SK-N-SH (cell line): Measurements from ENCODE around the gene CDC25A. TPM values are rescaled to one million over a fixed set of nuclear protein-coding genes. Genes with fewer than 3 reads are reported as not detected.

Experiments used
- CTCF ChIA-PET: fragments of 300-600, 350-600 bp; formaldehyde crosslinking; extraction: SDS; loops from one replicate; lab custom pipeline; 2021; lab: Yijun Ruan, JAX
- POLR2A ChIA-PET: fragments of 350-600 bp; sonication (Branson Sonifier 250); formaldehyde crosslinking; extraction: SDS; loops from one replicate; lab custom pipeline; 2020; ENCODE audit warnings: antibody characterized with exemption, inconsistent platforms; lab: Yijun Ruan, JAX
- DNase-seq: peaks from one replicate; pipeline ENCODE4 v3.0.0; 2012
- H2AFZ ChIP-seq: fragments of 200-600 bp; sonication (generic); 2 replicates; pipeline ENCODE4 v1.8.1; 2016; ENCODE audit warnings: antibody characterized with exemption, mild to moderate bottlenecking, low read depth
- H3F3A ChIP-seq: fragments of 200-600 bp; sonication (generic); replicated peaks from 2 replicates; pipeline ENCODE3; 2016; ENCODE audit warnings: antibody characterized with exemption, mild to moderate bottlenecking; ENCODE audit not compliant: insufficient read depth
- H3K27ac ChIP-seq, 2 experiments: fragments of 200-500 bp in 1 of 2; fragments of 200-600 bp in 1 of 2; sonication (Bioruptor generic) in 1 of 2; sonication (generic), shearing (Covaris generic) in 1 of 2; 2 replicates each; pipeline versions ENCODE4 v1.5.1 to v1.6.1; 2014 to 2016; ENCODE audit warnings: low read depth in 2 of 2, inconsistent platforms in 1 of 2, low read length in 1 of 2, mild to moderate bottlenecking in 1 of 2, mixed read lengths in 1 of 2
- H3K27me3 ChIP-seq: fragments of 200-600 bp; sonication (generic), shearing (Covaris generic); 2 replicates; pipeline ENCODE4 v1.6.1; 2016; ENCODE audit warnings: mixed run types; ENCODE audit not compliant: insufficient read depth
- H3K36me3 ChIP-seq, 2 experiments: fragments of 200-500 bp in 1 of 2; fragments of 200-600 bp in 1 of 2; sonication (Bioruptor generic) in 1 of 2; sonication (generic) in 1 of 2; replicated peaks in 1 of 2; 2 replicates each; pipeline versions ENCODE3 to v1.5.1; 2014 to 2016; ENCODE audit warnings: low read length in 1 of 2, mild to moderate bottlenecking in 1 of 2; ENCODE audit not compliant: insufficient read depth in 2 of 2, control insufficient read depth in 1 of 2
- H3K4me1 ChIP-seq, 2 experiments: fragments of 200-500 bp in 1 of 2; fragments of 200-600 bp in 1 of 2; sonication (Bioruptor generic) in 1 of 2; sonication (generic), shearing (Covaris generic) in 1 of 2; 2 replicates each; pipeline versions ENCODE4 v1.5.1 to v1.6.1; 2014 to 2016; ENCODE audit warnings: low read depth in 1 of 2, low read length in 1 of 2, mixed run types in 1 of 2; ENCODE audit not compliant: insufficient read depth in 2 of 2, control insufficient read depth in 1 of 2
- H3K4me2 ChIP-seq: fragments of 200-600 bp; sonication (generic), shearing (Covaris generic); 2 replicates; pipeline ENCODE4 v1.6.1; 2017; ENCODE audit warnings: mixed run types
- H3K4me3 ChIP-seq, 2 experiments: fragments of 200-500 bp in 1 of 2; fragments of 200-600 bp in 1 of 2; sonication (Bioruptor generic) in 1 of 2; sonication (generic), shearing (Covaris generic) in 1 of 2; 2 replicates each; pipeline versions ENCODE4 v1.5.1 to v1.8.1; 2014 to 2016; ENCODE audit warnings: low read depth in 2 of 2, inconsistent platforms in 1 of 2, low read length in 1 of 2, mild to moderate bottlenecking in 1 of 2, mixed read lengths in 1 of 2, moderate library complexity in 1 of 2
- H3K79me2 ChIP-seq: fragments of 200-600 bp; sonication (generic); 2 replicates; pipeline ENCODE4 v1.8.1; 2017; ENCODE audit warnings: mild to moderate bottlenecking; ENCODE audit not compliant: insufficient read depth
- H3K9ac ChIP-seq: fragments of 200-600 bp; sonication (generic); 2 replicates; pipeline ENCODE4 v1.6.1; 2017; ENCODE audit warnings: mixed run types
- H3K9me2 ChIP-seq: fragments of 200-600 bp; sonication (generic); 2 replicates; pipeline ENCODE4 v1.6.1; 2017; ENCODE audit warnings: mixed run types
- H3K9me3 ChIP-seq: fragments of 200-600 bp; sonication (generic); 2 replicates; pipeline ENCODE4 v1.6.1; 2017; ENCODE audit warnings: mixed run types, mild to moderate bottlenecking, moderate library complexity
- H4K20me1 ChIP-seq: fragments of 200-600 bp; sonication (generic); 2 replicates; pipeline ENCODE4 v1.6.1; 2017; ENCODE audit warnings: mild to moderate bottlenecking, mixed run types; ENCODE audit not compliant: insufficient read depth
- CHD2 ChIP-seq: fragments of 150-350 bp; IDR thresholded peaks from 2 replicates; pipeline ENCODE4 v1.6.1; 2018; ENCODE audit warnings: low read length; ENCODE audit not compliant: partially characterized antibody
- EP300 ChIP-seq, 2 experiments: IDR thresholded peaks; 2 replicates each; pipeline versions ENCODE4 v1.4.0 to v1.6.1; 2012; ENCODE audit warnings: borderline replicate concordance in 1 of 2, low read depth in 1 of 2, low read length in 1 of 2
- FOXJ3 ChIP-seq: sonication (generic); formaldehyde crosslinking; IDR thresholded peaks from 2 replicates; pipeline ENCODE4 v1.5.1; 2020; ENCODE audit warnings: mild to moderate bottlenecking, missing genetic modification reagents
- FOXM1 ChIP-seq: IDR thresholded peaks from 2 replicates; pipeline ENCODE4 v1.4.0; 2012; ENCODE audit warnings: low read depth, mild to moderate bottlenecking
- GABPA ChIP-seq: IDR thresholded peaks from 2 replicates; pipeline ENCODE4 v1.4.0; 2012; ENCODE audit warnings: low read depth, mild to moderate bottlenecking
- NFIC ChIP-seq: IDR thresholded peaks from 2 replicates; pipeline ENCODE4 v1.4.0; 2012; ENCODE audit warnings: borderline replicate concordance
- RAD21 ChIP-seq: IDR thresholded peaks from 2 replicates; pipeline ENCODE4 v1.6.1; 2012; ENCODE audit warnings: mild to moderate bottlenecking, low read length
- TEAD4 ChIP-seq: IDR thresholded peaks from 2 replicates; pipeline ENCODE4 v1.4.0; 2012; ENCODE audit warnings: mild to moderate bottlenecking, borderline replicate concordance; ENCODE audit not compliant: insufficient read depth
- WGBS: methylation state at CpG from one replicate; pipeline ENCODE4 v1.1.6; 2017; ENCODE audit warnings: low lambda C conversion rate; 5-methylcytosine and 5-hydroxymethylcytosine counted together
- polyA plus RNA-seq, 3 experiments: library from polyadenylated mRNA; depleted of rRNA; stranded (reverse); fragments of >200 nt; gene quantifications; 2 replicates each; pipeline ENCODE4 v1.2.3, GENCODE V29; 2012
- TF ChIP-seq, protein P1 (sequence below): fragments of 200-600 bp; sonication (generic); IDR thresholded peaks from 2 replicates; pipeline ENCODE4 v1.6.1; 2017; ENCODE audit warnings: antibody characterized with exemption, mild to moderate bottlenecking, moderate library complexity

Gene CDC25A
- polyA plus RNA-seq, 1 of the 3 experiments (the other 2 are of a cell fraction), result 3.3 TPM

GRCh38 chr3:48140936-48141603, 47.1 kb downstream of the CDC25A start:
- DNase-seq, result no peak
- Histone ChIP-seq H3K4me1 (peaks cover 0 to 2% of the 10 kb centered on the region in 2 experiments; a peak in 1 of 4 replicates), H3K4me3 (no peak overlapping the region), H3K9me2 (no peaks in the 10 kb centered on the region), H3K79me2 (no peaks in the 10 kb centered on the region), H3K36me3 (no peaks in the 10 kb centered on the region), H4K20me1 (no peaks in the 10 kb centered on the region), H2AFZ (no peak overlapping the region), H3K9ac (no peak overlapping the region), H3K9me3 (no peaks in the 10 kb centered on the region), H3K27me3 (no peaks in the 10 kb centered on the region), H3K4me2 (no peak overlapping the region), H3K27ac (no peak overlapping the region), H3F3A (no peaks in the 10 kb centered on the region)
- WGBS, result 91% methylated on average over 2 of the region's 2 CpGs
- ChIA-PET CTCF (interaction anchor here (0.9 to 6.9 kb wide), 5 partner anchors 11 to 303 kb away, joined by 3 to 36 read pairs (median 4); no protein-coding TSS in a partner anchor), POLR2A (interaction anchor here (0.6 kb wide), 1 partner anchor 28 kb away, joined by 3 read pairs; no protein-coding TSS in a partner anchor)
- TF ChIP-seq EP300 (IDR thresholded peaks at IDR 0.05; ENCODE audit: borderline replicate concordance in 1 of 2, low read depth in 1 of 2, low read length in 1 of 2), result no peak
- TF ChIP-seq NFIC, result no peak
- TF ChIP-seq RAD21, result no peak
- no peak for TF ChIP-seq FOXJ3 (CRISPR knock-in tag)
- TF ChIP-seq FOXM1, result no peak
- TF ChIP-seq, protein P1, sequence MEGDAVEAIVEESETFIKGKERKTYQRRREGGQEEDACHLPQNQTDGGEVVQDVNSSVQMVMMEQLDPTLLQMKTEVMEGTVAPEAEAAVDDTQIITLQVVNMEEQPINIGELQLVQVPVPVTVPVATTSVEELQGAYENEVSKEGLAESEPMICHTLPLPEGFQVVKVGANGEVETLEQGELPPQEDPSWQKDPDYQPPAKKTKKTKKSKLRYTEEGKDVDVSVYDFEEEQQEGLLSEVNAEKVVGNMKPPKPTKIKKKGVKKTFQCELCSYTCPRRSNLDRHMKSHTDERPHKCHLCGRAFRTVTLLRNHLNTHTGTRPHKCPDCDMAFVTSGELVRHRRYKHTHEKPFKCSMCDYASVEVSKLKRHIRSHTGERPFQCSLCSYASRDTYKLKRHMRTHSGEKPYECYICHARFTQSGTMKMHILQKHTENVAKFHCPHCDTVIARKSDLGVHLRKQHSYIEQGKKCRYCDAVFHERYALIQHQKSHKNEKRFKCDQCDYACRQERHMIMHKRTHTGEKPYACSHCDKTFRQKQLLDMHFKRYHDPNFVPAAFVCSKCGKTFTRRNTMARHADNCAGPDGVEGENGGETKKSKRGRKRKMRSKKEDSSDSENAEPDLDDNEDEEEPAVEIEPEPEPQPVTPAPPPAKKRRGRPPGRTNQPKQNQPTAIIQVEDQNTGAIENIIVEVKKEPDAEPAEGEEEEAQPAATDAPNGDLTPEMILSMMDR, result no peak

DNA sequence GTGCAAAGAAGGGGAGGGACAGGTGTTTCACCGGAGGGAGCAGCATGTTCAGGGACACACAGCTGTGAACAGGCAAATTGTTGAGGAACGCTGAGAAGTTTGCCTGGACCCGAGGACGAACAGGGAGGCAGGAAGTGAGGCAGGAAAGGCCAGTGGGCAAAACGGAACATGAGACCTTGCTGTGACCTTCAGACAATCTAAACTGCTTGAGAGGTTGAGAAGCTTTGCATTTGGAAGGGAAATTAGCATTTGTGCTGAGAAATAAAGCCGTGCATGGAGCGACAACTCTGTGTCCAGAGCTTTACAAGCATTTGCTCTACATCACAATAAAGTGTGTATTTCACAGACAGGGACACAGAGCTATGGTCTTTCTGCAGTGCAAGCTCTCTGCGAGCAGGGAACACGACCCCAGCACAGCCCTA, 47.9 kb downstream of the CDC25A start:
- POLR2A ChIA-PET, result interaction anchor here (0.5 to 0.6 kb wide), 2 partner anchors 29 to 43 kb away, joined by 3 to 4 read pairs; no protein-coding TSS in a partner anchor
- Histone ChIP-seq H4K20me1 (no peaks in the 10 kb centered on the region), H2AFZ (0 out of 2 replicates have a peak overlapping the region, but pooled peaks have one; percentile 23), H3K9ac (no peak overlapping the region), H3K27me3 (no peaks in the 10 kb centered on the region), H3K4me1 (peaks cover 0 to 2% of the 10 kb centered on the region in 2 experiments; a peak in 1 of 4 replicates), H3K9me3 (no peaks in the 10 kb centered on the region), H3K4me3 (no peak overlapping the region), H3K79me2 (no peaks in the 10 kb centered on the region)
- TF ChIP-seq TEAD4 (no peak), FOXJ3 (CRISPR knock-in tag) (no peak), CHD2 (no peak), RAD21 (no peak), GABPA (no peak)
- TF ChIP-seq, all 33 proteins: peak for 0
- Histone ChIP-seq H3F3A (no peaks in the 10 kb centered on the region), H3K36me3 (no peaks in the 10 kb centered on the region), H3K9me2 (no peaks in the 10 kb centered on the region), H3K4me2 (no peak overlapping the region), H3K27ac (no peak overlapping the region)
- WGBS, result 53% methylated on average over 9 of the region's 9 CpGs
- CTCF ChIA-PET, result interaction anchor here (0.9 to 6.9 kb wide), 4 partner anchors 11 to 303 kb away, joined by 3 to 36 read pairs (median 5); no protein-coding TSS in a partner anchor
- no peak for DNase-seq
